ENCODE data around the gene GBX1.
A peak's percentile ranks its signal among the peaks of the same experiment; 100 is the strongest.

The GBX1 gene

DNA sequence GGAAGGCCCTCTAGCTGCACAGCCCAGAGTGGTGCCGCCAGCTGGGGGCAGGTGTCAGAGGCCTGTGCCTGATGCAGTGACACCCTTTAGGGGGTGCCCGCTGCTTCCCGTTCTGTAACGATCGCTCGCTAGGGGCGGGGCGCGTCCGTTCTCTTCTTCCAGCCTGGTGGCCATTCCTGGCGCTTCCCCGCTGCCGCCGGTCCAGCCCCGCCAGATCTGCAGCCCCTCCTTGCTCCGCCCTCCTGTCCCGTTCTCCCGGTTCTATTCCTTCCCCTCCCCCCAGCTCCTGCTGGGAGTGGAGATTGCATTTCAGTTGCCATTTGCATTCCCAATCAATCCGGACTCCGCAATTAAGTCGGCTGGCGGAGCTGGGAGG is 42.0 kb downstream of the GBX1 start:
- no peak for DNase-seq

DNA sequence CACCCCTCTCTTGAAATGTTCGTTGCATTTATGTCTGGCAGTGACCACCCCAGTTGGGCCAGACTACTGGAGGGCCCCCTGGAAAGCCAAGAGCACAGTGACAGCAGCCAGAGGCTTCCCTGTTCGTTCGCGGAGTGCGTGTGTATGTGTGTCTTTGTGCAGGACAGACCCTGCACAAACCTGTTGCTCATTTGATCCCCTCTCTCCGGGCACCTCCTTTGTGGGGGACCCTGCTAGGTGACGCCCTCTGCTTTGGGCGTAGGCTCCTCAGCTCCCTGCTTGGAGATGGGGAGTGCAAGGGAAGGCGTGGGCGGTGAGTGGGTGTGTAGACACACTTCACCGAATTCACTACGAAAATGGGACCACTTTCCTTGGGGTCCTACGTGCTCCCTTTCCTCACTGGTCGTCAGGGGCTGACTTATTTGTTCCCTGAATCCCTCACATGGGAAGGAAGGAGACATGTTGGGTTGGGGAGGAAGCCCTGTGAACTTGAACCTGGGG is 42.5 kb downstream of the GBX1 start:
- no peak for DNase-seq

DNA sequence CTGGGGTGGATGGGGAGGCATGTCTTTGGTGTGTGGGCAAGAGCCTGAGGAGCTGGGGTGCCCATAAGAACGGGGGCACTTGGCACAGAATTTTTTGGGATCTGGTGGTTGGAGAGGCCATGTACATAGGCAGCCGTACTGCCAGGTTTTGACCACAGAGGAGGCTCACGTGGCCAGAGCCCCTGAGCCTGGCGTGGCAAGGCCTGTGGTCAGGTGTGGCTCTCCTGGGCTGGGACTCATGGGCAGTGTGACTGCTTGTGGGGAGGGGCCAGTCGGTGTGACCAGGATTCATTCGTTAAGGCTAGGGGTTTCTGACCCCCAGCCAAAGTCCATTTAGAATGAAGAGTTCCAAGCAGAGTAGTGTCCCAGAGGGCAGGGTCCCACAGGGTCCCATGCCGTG is 43.0 kb downstream of the GBX1 start:
- DNase-seq, result no peak

DNA sequence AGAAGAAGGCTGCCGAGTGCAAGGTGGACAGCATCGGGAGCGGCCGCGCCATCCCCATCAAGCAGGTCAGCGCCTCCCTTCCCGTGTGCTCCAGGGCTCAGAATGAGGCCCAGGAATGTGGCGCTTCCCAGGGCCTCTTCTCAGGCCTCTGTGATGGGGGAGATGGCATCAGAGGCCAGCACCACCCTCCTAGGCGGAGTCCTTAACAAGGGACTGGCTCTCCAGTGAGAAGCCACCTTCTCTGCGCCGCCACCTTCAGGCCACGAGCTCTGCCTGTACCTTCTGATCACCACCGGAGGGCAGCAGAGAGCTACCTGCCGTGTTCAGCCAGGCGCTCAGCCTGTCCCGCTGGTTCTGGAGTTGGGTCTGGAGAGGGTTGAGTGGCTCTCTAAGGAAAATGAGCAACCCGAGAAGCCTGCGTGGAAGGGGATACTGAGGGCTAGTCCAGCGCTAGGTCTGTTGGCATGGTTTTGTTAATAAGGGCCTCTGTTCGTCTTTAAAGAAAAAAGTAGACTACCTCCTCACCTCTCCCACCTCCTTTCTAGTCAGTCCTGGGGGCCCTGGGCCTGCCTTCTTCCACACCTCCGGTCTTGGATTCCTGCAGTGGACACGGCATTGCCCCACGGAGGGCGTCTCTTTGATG is 43.6 kb downstream of the GBX1 start:
- DNase-seq, result peak; percentile 42

DNA sequence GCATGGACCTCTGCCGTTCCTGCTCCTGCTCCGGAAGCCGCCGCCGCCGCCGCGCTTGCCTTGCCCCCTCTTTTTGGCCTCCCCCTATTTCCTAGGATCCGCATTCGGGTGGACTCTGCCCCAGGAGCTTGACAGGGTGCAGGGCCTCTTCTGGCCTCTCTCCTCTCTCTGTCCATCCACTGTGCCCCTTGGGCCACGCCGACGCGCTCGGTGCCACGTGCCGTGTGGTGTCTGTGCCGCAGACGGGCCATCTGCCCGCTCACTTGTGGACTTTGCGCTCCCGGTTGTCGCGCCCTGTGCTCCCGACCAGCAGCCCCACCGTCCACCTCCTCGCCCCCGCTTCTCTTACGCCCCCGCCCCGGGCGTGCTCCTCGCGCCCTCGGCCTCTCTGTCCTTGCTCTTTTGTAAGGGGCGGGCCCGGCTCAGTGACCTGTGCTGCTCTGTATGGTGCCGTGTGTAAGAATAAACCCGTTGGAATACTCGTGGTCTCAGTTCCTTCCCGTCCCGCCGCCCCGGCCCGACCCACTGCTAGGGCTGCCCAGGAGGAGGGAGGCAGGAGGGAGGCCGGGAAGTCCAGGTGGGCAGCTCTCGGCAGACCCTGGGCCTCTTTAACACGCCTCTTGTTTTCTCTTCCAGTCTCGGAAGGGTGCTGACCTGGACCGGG is 44.2 kb downstream of the GBX1 start:
- DNase-seq, result no peak

DNA sequence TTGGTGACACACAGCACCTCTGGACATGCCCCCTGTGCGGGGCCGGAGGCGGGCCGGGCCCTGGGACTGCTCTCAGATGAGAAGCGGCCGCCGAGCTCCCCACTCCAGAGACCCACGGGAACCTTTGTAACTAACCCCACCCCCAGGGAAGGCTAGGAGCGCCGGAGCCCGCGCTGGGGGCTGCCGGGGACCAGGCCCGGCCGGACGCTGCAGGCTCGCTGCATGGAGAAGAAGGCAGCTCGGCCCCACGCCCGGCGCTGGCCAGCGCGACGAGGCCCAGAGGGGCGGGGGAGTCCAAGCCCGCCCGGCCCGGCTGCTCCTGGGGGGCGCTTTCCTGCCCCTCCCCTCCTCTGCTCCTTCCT is 44.7 kb downstream of the GBX1 start:
- DNase-seq, result no peak

DNA sequence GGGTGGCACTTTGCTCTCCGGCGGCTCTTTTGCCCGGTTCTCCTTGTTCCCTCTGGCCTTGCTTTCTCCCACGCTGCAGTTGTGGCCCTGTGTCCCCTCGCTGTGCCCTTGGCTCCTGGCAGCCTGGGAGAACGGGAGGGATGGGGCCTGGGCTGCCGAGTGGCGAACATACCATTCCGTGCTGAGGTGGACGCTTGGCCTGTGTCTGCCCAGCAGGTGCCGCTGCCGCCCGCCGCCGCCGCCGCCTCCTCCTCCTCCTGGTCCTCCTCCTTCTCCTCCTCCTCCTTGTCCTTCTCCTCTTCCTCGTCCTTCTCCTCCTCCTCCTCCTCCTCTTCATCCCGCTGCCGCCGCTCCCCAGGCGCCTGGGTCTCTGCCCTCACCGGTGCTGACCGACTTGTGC is 45.2 kb downstream of the GBX1 start:
- no peak for DNase-seq

DNA sequence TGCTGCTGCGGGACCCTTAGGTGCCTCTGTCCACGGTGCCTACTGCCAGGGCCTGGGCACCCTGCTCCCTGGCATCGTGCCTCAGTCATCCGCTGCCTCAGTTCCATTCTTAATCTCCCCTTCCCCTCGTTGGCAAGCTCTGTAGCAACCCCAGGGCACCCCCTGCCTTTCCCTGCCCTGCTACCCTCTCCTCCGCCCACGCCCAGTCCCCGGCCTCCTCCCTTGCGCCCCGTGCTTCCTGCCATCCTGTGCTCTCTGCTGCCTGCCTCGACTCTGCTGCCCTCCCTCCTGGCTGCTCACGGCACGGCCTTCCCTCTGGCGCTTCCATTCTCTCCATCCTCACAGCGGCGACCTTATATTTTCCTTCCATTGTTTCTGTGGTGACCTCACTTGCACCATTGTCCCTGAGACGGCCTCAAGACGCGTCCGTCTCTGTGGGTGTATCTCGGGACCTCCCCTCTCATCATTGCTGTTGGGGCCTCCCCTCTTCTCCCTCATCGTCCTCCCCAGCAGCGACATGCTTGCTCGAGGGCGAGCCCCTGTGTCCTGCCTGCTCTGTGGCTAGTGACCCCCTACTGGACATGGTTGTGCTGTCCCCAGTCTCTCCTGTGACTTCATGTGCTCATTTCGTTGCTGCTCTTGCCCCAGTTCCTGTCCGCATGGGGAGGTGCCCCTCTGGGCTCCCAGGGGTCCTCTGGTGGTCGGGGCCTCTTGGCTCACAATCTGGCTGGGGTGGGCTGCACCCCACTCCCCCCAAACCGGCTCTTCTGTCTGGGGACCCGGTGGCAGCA is 45.9 kb downstream of the GBX1 start:
- no peak for DNase-seq

DNA sequence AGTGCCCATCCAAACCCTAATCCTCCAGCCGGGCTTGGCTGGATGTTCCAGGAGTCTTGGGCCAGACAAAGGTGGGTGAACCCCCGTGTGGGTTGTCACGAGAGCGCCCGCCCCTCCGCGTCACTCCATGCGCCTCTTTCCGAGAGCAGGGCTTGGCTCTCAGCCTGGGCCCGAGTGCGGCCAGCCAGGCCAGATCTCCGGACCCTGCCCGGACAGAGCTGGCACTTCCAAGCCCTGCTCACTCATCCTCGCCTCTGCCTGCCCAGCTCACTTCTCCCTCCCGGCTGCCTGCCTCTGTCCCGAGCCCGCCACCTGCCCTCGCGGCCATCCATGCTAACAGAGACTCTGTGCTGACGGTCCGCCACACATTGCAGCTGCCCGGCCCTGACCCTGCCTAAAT is 46.6 kb downstream of the GBX1 start:
- no peak for DNase-seq

DNA sequence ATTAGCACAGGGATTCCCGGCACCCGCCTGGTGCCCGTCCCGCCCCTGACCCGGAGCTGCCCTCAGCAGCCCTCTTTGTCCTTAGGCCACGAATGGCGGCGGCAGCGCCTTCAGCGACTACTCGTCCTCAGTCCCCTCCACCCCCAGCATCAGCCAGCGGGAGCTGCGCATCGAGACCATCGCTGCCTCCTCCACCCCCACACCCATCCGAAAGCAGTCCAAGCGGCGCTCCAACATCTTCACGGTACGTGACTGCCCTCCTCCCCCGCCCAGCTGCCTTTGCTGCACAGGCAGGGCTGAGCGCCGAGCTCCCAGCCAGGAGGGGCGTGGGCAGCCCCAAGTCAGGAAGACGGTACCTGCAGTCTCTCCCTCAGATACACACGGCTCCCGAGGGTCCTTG is 47.6 kb downstream of the GBX1 start:
- DNase-seq, result no peak

DNA sequence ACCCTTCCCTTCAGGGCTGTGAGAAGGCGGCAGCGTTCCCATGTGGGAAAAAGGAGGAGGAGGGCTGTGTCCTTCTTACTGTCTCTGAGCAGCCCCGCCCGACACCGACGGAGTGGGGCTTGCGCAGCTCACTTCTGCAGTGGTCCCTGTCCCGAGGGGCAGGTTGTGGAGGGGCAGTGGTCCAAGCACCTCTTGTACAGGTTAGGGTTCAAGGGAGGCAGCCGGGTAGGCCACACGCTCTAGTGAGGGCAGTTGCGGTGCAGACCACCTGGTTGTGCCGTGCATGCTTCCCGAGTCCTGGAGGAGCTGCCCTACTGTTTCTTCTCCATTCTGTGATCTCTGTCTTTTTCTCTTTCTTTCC is 48.5 kb downstream of the GBX1 start:
- DNase-seq, result no peak

DNA sequence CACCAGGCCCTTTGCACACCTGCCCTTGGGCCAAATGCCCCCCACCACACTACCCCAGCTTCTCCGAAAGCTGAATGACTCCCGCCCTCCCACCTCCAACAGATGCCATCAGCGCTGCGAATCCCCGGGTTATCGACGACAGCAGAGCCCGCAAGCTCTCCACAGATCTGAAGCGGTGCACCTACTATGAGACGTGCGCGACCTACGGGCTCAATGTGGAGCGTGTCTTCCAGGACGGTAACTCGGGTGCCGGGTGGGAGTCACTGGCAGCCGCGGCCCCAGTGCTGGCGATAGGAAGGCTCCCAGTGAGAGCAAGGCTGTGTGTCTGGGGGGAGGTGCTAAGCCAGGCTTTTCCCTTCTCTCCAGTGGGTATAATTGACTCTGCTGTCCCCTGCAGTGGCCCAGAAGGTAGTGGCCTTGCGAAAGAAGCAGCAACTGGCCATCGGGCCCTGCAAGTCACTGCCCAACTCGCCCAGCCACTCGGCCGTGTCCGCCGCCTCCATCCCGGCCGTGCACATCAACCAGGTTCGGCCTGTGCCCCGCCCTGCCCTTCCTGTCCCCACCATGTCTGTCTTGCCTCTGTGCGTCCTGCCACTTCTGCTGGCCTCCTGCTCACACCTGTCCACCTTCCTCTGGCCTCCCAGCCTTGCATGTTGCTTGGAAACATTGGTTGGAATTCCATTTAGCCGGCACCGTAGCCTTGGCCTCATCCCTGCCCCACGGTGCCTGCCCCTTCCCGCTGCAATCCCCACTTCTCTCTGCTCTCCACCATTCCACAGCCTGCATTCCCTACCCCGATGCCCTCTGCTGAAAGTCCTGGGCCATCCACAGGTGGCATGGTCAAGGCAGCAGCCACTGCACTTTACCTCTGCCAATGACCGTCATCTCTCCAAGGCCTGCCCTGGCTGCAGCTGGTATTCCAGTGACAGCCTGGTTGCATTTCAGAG is 49.1 kb downstream of the GBX1 start:
- no peak for DNase-seq

DNA sequence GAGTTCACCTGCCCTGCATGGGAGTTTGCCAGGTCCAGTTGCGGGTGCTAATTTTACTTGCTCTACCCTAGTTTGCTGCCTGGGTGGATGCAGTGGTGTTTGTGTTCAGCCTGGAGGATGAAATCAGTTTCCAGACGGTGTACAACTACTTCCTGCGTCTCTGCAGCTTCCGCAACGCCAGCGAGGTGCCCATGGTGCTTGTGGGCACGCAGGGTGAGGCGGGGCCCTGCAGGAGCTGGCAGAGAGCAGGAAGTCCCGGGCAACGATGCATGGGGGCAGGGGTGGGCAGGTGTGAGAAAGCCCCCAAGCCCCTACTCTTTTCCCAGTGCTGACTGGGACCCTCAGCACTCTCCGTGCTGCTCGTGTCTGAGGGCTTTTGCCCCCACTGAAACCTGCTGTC is 49.9 kb downstream of the GBX1 start:
- DNase-seq, result no peak

DNA sequence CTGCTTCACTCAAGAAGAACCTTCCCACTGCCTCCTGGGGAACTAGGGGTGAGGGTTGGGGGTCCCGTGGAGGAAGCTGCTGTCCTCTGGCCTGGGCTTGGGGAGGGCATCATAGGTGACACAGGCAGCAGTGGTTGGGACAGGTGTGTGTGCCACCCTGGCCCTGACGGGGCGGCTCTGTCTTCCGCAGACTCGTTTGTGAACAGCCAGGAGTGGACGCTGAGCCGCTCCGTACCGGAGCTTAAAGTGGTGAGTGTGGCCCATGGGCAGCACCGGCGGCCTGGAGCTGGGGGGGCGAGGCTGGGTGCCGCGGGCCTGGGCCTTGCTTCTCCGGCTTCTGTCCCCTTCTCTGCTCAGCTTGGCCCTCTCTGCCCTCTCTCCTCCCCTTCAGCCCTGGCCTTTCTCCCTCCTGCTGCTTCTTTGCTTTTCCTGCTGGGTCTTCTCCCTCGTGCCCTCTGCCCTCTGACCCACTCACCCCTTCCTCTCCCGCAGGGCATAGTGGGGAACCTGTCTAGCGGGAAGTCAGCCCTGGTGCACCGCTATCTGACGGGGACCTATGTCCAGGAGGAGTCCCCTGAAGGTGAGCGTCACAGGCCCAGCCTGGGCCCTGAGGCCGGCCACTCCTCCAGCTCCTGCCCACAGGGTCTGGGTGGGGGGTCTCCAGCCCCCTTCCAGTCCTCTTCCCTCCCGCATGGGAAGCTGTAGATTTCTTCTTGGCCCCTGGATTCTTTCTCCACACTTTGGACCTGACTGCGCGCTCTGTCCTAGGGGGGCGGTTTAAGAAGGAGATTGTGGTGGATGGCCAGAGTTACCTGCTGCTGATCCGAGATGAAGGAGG is 50.7 kb downstream of the GBX1 start:
- DNase-seq, result no peak

DNA sequence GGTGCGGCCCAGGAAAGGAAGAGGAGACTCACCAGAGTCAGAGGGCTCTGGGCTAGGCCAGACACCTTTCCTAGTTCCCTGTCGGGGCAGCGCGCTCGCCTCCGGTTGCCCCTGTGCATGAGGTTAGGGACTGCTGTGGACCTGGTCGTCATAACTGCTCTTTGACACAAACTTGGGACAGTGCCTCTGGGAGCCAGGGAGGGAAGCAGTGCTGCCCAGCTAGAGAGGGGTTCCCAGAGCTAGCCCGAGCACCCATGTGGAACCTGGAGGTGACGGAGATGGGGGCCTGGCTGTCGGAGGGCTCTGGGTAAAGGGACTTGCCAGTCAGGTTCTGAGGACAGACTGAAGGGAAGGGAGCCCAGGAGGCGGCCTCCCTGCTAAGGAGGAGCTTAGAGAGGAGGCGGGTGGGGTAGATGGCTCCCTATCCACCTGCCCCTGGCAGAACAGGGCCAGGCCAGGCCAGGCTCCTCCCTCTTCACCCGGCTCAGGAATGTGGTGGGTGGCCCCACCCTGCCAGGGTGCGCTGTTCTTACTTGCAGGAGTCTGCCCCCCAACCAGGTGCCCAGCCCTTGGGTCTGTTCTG is 51.6 kb downstream of the GBX1 start:
- DNase-seq, result no peak

DNA sequence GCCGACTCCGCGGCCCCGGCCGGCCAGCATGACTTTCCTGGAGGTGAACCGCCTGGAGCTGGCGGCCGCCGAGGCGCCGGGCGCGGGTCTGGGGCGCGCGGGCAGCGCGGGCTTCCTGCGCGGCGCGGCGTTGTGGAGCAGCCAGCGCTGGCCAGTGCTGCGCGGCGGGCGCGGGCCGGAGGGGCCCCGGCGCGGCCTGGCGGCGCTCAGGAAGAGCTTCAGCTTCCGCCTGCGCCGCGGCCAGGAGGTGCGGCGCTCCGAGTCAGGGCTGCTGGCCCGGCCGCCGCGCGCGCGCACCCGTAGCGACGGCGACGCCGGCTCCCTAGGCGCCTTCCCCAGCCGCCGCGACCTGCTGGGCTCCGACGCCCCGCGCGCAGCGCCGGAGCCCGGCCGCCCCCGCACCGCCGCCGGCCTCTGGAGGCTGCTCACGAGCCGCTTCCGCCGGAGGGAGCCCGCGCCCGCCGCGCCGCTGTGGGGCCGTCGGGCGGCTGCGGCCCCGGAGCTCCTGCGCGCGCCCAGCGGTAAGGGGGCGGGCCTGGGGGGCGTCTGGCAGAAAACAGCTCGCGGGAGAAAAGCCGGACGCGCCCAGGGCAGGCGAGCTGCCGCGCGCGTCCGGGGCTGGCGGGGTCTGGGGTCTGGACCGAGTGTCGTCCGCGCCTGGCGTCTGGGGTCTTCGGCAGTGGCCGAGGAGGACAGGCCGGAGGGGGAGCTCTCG is 52.2 kb downstream of the GBX1 start:
- no peak for DNase-seq

DNA sequence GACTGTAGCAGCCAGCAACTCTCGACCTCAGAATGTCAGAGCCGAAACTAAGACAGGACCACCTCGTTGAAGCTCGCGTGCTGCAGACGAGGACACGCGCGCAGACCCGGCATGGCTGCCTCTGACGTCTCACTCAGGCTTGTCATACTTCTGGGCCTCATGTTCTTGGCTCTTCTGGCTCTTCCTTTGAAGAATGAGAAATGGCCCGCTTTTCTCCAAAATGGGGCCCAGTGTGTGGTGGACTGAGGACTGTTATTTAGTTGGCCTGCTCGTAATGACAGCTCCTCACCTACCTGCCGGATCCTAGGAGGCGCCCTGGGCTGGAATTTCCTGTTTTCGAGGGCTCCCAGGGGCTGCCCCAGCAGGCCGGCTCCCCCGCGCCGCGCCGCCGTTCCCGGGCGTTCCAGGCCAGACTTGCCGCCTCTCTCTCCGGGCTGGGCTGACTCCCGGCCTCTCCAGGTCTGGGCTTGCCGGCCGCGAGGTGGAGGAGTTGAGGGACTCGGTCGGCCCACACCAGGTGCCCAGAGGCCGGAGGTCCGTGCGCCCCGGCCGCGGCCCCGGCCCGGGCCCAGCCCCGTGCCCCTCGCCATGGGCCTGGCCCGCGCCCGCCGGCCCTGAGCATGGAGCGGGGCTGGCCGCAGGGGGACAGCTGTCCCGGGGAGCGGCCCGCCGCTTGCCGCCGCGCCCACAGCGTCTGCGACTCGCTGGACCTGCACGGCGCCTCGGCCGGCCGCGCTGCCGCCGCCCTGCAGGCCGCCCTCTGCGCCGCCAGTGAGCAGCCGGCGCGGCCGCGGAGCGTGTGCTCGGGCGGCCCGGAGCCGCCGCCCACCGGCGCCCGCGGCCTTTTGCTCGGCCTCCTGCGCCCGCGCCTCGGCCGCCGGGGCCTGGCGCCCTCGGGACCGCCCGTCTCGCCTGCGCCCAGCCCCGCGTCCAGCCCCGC is 53.1 kb downstream of the GBX1 start:
- no peak for DNase-seq

DNA sequence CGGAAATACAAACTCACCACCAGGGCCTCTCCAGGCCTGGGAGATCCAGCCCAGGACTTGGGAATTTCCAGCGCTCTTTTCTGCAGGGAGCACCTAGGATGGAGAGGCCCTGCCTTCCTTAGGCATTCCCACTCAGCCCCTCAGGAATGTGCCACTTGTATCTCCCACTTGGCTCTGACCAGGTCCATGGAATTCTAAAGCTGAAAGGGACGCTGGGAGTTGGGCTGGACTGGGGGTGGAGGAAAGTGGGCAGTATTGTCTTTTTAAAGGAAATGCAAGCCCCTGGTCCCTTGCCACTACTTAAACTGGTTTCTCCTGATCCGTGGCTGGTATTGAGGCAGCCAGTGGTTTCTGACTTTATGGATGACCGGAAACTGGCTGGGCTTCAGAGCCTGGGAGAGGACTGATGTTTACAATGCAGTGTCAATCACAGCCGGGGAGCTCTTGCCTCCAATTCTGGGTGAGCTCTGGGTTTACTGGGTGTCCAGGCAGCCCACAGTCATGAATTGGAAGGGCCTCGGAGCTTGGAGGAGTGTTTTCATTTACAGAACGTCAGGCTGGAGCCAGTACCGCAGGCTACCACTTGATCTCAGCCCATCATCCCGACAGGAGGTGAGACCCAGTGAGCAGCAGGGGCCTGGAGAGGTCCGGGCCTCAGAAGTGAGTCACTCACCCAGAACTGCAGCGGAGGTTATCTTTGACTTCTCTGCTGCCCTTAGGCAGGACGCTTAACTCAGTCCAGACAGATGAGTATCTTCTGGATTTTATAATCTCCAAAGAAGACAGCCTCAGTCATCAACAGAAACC is 53.9 kb downstream of the GBX1 start:
- no peak for DNase-seq

Data from GF-D8 (cell line).